Lung (tissue), 12 donors: ENCODE measurements around the gene P3H3. TPM values are rescaled to one million over a fixed set of nuclear protein-coding genes. Genes with fewer than 3 reads are reported as not detected.
"Not testable (repeated sequence)": the region's sequence is repeated elsewhere in the genome, so short reads cannot be mapped to it uniquely, and the experiment has no call there.

Source experiments
- ATAC-seq: fragments of 200-7000 bp; cut with Tn5 transposase; one replicate; pipeline ENCODE4 v1.9.1; 2020; ENCODE audit warnings: moderate number of reproducible peaks; ENCODE audit not compliant: insufficient read depth, low FRiP score
- DNase-seq, 3 donors: peaks; one replicate each; pipeline ENCODE4 v3.0.0-alpha.2; 2013 to 2017
- H3K27ac ChIP-seq, 2 donors: one replicate each; pipeline ENCODE4 v1.5.1; 2013; ENCODE audit warnings: mild to moderate bottlenecking in 2 of 2, moderate library complexity in 2 of 2, control low read depth in 1 of 2, inconsistent platforms in 1 of 2, low read depth in 1 of 2, low read length in 1 of 2
- H3K27me3 ChIP-seq, 3 donors: one replicate each; pipeline ENCODE4 v1.5.1; 2013; ENCODE audit warnings: low read length in 2 of 3; ENCODE audit not compliant: control insufficient read depth in 3 of 3, insufficient read depth in 3 of 3
- H3K36me3 ChIP-seq, 4 donors: one replicate each; pipeline ENCODE4 v1.5.1; 2013; ENCODE audit warnings: low read length in 4 of 4, mild to moderate bottlenecking in 1 of 4, moderate library complexity in 1 of 4; ENCODE audit not compliant: control insufficient read depth in 4 of 4, insufficient read depth in 4 of 4
- H3K4me1 ChIP-seq, 5 donors: one replicate each; pipeline ENCODE4 v1.5.1; 2013; ENCODE audit warnings: low read length in 5 of 5, mild to moderate bottlenecking in 2 of 5, moderate library complexity in 1 of 5; ENCODE audit not compliant: control insufficient read depth in 5 of 5, insufficient read depth in 5 of 5
- H3K4me3 ChIP-seq: one replicate; pipeline ENCODE4 v1.5.1; 2013; ENCODE audit warnings: mild to moderate bottlenecking, control low read depth, moderate library complexity
- H3K9ac ChIP-seq, 2 donors: one replicate each; pipeline ENCODE4 v1.5.1; 2013; ENCODE audit warnings: low read length in 2 of 2, control low read depth in 1 of 2; ENCODE audit not compliant: insufficient read depth in 1 of 2
- H3K9me3 ChIP-seq, 4 donors: one replicate each; pipeline ENCODE4 v1.5.1; 2013; ENCODE audit warnings: low read length in 3 of 4, mild to moderate bottlenecking in 1 of 4, moderate library complexity in 1 of 4; ENCODE audit not compliant: control insufficient read depth in 4 of 4, insufficient read depth in 3 of 4
- WGBS, 2 donors: extraction: QIAGEN DNeasy Blood & Tissue Kit; methylation state at CpG; one replicate each; pipeline ENCODE4 v1.1.7; 2013; 5-methylcytosine and 5-hydroxymethylcytosine counted together
- polyA plus RNA-seq, 2 donors: library from polyadenylated mRNA; stranded (reverse); fragments of 200-250 nt; gene quantifications; one replicate each; pipeline ENCODE4 v1.2.1, GENCODE V29; 2013
- total RNA-seq, 2 donors: library from RNA; depleted of rRNA in 1 of 2; stranded (reverse); fragments of >200 nt in 1 of 2; gene quantifications; one replicate each; pipeline ENCODE4 v1.2.1, GENCODE V29; 2014 to 2021
- TF ChIP-seq, protein P1 (sequence below): IDR thresholded peaks from 2 replicates; pipeline ENCODE4 v1.5.1; 2012; ENCODE audit warnings: mild to moderate bottlenecking; ENCODE audit errors: control extremely low read depth, extremely low read depth
- donor health status: control.
- donor health status: control.
- donor health status: Bipolar disorder and iron deficiency.
- donor health status: healthy.
- donor health status: DM: yes; HTN: yes; CAD: no.

The P3H3 gene
- total and polyA plus RNA-seq, 4 donors, result 9.3 to 23.3 (median 14.2) TPM

DNA sequence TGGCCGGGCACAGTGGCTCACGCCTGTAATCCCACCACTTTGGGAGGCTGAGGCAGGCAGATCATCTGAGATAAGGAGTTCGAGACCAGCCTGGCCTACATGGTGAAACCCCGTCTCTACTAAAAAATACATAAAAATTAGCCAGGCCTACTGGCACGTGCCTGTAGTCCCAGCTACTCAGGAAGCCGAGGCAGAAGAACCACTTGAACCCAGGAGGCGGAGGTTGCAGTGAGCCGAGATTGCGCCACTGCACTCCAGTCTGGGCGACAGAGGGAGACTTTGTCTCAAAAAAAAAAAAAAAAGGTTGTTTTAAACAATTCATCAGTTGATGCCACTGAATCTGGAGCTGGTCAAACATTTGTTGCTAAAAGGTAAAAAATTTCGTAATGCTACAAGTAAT lies 51.6 kb downstream of the P3H3 start:
- 48 to 57% methylated on average over 11 of the region's 11 CpGs for WGBS, 2 donors
- H3K9ac ChIP-seq, H3K4me3 ChIP-seq, H3K9me3 ChIP-seq, ATAC-seq, H3K4me1 ChIP-seq, DNase-seq, H3K27me3 ChIP-seq: not testable (repeated sequence)
- H3K36me3 ChIP-seq, result peaks cover 3 to 16% (median 8%) of the 10 kb centered on the region in 4 donors
- peak overlapping the region in 1 of 2 donors; percentile 18 for H3K27ac ChIP-seq

DNA sequence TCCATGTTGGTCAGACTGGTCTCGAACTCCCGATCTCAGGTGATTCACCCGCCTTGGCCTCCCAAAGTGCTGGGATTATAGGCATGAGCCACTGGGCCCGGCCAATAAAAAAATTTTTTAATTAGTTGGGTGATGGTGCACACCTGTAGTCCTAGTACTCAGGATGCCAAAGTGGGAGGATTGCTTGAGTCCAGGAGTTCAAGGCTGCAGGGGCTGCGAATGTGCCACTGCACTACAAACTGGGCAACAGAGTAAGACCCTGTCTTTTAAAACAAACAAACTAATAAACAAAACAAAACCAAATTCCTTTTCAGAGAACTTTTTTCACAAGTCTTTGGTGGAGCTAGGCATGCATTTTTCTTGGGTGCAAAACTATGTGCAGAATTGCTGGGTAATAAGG lies 55.0 kb downstream of the P3H3 start:
- TF ChIP-seq, protein P1, sequence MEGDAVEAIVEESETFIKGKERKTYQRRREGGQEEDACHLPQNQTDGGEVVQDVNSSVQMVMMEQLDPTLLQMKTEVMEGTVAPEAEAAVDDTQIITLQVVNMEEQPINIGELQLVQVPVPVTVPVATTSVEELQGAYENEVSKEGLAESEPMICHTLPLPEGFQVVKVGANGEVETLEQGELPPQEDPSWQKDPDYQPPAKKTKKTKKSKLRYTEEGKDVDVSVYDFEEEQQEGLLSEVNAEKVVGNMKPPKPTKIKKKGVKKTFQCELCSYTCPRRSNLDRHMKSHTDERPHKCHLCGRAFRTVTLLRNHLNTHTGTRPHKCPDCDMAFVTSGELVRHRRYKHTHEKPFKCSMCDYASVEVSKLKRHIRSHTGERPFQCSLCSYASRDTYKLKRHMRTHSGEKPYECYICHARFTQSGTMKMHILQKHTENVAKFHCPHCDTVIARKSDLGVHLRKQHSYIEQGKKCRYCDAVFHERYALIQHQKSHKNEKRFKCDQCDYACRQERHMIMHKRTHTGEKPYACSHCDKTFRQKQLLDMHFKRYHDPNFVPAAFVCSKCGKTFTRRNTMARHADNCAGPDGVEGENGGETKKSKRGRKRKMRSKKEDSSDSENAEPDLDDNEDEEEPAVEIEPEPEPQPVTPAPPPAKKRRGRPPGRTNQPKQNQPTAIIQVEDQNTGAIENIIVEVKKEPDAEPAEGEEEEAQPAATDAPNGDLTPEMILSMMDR, result no peak
- no peak for ATAC-seq
- Histone ChIP-seq H3K27ac (no peak overlapping the region), H3K9me3 (no peaks in the 10 kb centered on the region), H3K4me1 (no peaks in the 10 kb centered on the region), H3K27me3 (no peaks in the 10 kb centered on the region), H3K36me3 (peaks cover 0 to 13% (median 6%) of the 10 kb centered on the region in 4 donors), H3K4me3 (no peak overlapping the region), H3K9ac (no peak overlapping the region)
- WGBS, 2 donors, result 97 to 100% methylated on average over 5 of the region's 5 CpGs
- no peak for DNase-seq

DNA sequence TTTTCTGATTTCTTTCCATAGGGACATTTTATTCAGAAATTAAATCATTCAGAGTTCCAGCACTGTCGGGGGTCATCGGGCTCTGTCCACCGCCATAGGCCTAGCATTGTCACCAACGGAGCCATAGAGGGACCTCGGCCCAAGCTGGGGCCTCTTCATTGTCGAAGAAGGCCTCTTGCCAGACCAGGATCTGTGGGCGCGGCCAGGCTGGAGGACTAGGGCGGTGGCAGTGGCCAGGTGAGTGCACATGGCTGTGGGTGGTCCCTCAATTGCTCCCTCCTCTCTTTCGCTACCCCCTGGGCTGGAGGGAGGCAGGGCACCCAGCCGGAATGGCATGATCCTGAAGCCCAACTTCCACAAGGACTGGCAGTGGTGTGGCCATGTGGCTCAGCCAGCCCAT lies 55.5 kb downstream of the P3H3 start:
- 87 to 88% methylated on average over 11 of the region's 11 CpGs for WGBS, 2 donors
- Histone ChIP-seq H3K4me3 (no peak overlapping the region), H3K27ac (peak overlapping the region in 1 of 2 donors; percentile 1), H3K4me1 (no peaks in the 10 kb centered on the region), H3K27me3 (no peaks in the 10 kb centered on the region), H3K36me3 (peaks cover 0 to 13% (median 6%) of the 10 kb centered on the region in 4 donors), H3K9me3 (no peaks in the 10 kb centered on the region), H3K9ac (no peak overlapping the region)
- TF ChIP-seq, protein P1, result no peak
- ATAC-seq, result no peak
- DNase-seq, result no peak

DNA sequence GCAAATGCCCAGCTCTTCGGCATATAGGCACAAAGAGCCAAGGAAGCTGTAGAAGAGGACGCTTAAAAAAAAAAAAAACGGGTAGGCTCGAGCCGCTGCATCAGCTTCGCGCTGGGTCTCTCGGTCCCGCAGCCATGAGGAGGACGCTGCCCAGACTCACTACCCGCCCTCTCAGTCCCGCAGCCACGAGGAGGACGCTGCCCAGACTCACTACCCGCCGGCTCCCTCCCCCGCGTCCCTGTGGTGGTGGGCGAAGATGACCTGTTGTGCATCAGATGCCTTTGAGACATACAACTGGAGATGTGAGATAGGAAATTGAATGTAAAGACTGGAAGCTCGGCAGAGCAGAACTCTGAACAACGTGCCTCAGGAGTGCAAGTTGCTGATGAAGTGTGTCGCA lies 56.3 kb downstream of the P3H3 start:
- TF ChIP-seq, protein P1, result no peak
- peaks cover 0 to 13% (median 6%) of the 10 kb centered on the region in 4 donors for H3K36me3 ChIP-seq
- H3K27me3 ChIP-seq, result no peaks in the 10 kb centered on the region
- WGBS, 2 donors, result 88 to 93% methylated on average over 22 of the region's 22 CpGs
- H3K4me1 ChIP-seq, result no peaks in the 10 kb centered on the region
- no peaks in the 10 kb centered on the region for H3K9me3 ChIP-seq
- ATAC-seq, result no peak
- no peak overlapping the region for H3K4me3 ChIP-seq
- DNase-seq, result no peak
- H3K27ac ChIP-seq, result peak overlapping the region in 1 of 2 donors; percentile 33
- no peak overlapping the region for H3K9ac ChIP-seq

DNA sequence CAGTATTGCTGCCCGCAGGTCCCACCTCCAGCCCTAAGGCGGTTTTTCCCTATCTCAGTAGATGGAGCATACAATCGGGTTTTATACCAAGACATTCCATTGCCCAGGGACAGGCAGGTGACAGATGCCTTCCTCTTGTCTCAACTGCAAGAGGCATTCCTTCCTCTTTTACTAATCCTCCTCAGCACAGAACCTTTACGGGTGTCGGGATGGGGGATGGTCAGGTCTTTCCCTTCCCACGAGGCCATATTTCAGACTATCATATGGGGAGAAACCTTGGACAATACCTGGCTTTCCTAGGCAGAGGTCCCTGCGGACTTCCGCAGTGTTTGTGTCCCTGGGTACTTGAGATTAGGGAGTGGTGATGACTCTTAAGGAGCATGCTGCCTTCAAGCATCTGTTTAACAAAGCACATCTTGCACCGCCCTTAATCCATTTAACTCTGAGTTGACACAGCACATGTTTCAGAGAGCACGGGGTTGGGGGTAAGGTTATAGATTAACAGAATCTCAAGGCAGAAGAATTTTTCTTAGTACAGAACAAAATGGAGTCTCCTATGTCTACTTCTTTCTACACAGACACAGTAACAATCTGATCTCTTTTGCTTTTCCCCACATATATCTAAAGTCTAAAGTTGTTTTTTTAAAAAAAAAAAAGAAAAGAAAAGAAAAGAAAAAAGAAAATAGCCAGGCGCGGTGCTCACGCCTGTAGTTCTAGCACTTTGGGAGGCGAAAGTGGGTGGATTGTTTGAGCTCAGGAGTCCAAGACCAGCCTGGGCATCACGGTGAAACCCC lies 58.2 kb downstream of the P3H3 start:
- not testable (repeated sequence) for H3K4me1 ChIP-seq, H3K27me3 ChIP-seq, H3K9me3 ChIP-seq, DNase-seq, H3K4me3 ChIP-seq, ATAC-seq, H3K9ac ChIP-seq
- Histone ChIP-seq H3K27ac (peak overlapping the region in 1 of 2 donors; percentile 72), H3K36me3 (peaks cover 0 to 13% (median 6%) of the 10 kb centered on the region in 4 donors)
- 55 to 62% methylated on average over 11 to 12 of the region's 15 CpGs for WGBS, 2 donors
